Measurements from ENCODE around the gene RHOT2. TPM values are rescaled to one million over a fixed set of nuclear protein-coding genes. Genes with fewer than 3 reads are reported as not detected.

Gene RHOT2
- total RNA-seq, 1 experiment from 2014 or later, result 66.2 TPM

- H3K4me1 ChIP-seq, result 0 out of 2 replicates have a peak, but pooled peaks cover 4% of the 10 kb centered on the region
- H3K27ac ChIP-seq, result peak overlapping the region; percentile 53; the same call in 1 of the 2 replicates
- DNase-seq, result peak; percentile 93 to 95
Measured at GRCh38 chr16:637081-638018, 30.6 kb upstream of the RHOT2 start.

GRCh38 chr16:638034-638543, 29.8 kb upstream of the RHOT2 start:
- peak in 1 of 2 experiments; percentile 39 for DNase-seq
- no peak overlapping the region for H3K27ac ChIP-seq
- peak overlapping the region; percentile 65 for H3K4me3 ChIP-seq
- 0 out of 2 replicates have a peak, but pooled peaks cover 4% of the 10 kb centered on the region for H3K4me1 ChIP-seq
- H3K9me3 ChIP-seq (replicated peaks), result no peaks in the 10 kb centered on the region
- no peaks in the 10 kb centered on the region for H3K36me3 ChIP-seq
- H3K27me3 ChIP-seq, result 0 out of 2 replicates have a peak, but pooled peaks cover 5% of the 10 kb centered on the region

More at GRCh38 chr16:637081-638018, 30.6 kb upstream of the RHOT2 start:
- no peaks in the 10 kb centered on the region for H3K27me3 ChIP-seq
- H3K4me3 ChIP-seq, result peak overlapping the region; percentile 85
- no peaks in the 10 kb centered on the region for H3K9me3 ChIP-seq (replicated peaks)
- no peaks in the 10 kb centered on the region for H3K36me3 ChIP-seq

GRCh38 chr16:638836-639235, 29.1 kb upstream of the RHOT2 start:
- 0 out of 2 replicates have a peak, but pooled peaks cover 4% of the 10 kb centered on the region for H3K4me1 ChIP-seq
- H3K27me3 ChIP-seq, result 0 out of 2 replicates have a peak, but pooled peaks cover 5% of the 10 kb centered on the region
- no peaks in the 10 kb centered on the region for H3K36me3 ChIP-seq
- H3K9me3 ChIP-seq (replicated peaks), result no peaks in the 10 kb centered on the region
- H3K4me3 ChIP-seq, result no peak overlapping the region
- H3K27ac ChIP-seq, result no peak overlapping the region
- no peak for DNase-seq

GRCh38 chr16:640614-641013, 27.3 kb upstream of the RHOT2 start:
- Histone ChIP-seq H3K4me1 (0 out of 2 replicates have a peak, but pooled peaks cover 4% of the 10 kb centered on the region), H3K9me3 (replicated peaks) (no peaks in the 10 kb centered on the region), H3K27me3 (0 out of 2 replicates have a peak, but pooled peaks cover 5% of the 10 kb centered on the region), H3K36me3 (no peaks in the 10 kb centered on the region), H3K4me3 (no peak overlapping the region), H3K27ac (no peak overlapping the region)
- DNase-seq, result no peak

GRCh38 chr16:641326-642188, 26.4 kb upstream of the RHOT2 start, which contains the start of gene MCRIP2:
Gene MCRIP2 (plus strand): TSS chr16:641828. CDS start chr16:641992, 164 bp downstream.
- Histone ChIP-seq H3K4me1 (0 out of 2 replicates have a peak, but pooled peaks cover 4% of the 10 kb centered on the region), H3K27me3 (0 out of 2 replicates have a peak, but pooled peaks cover 5% of the 10 kb centered on the region), H3K36me3 (no peaks in the 10 kb centered on the region), H3K4me3 (peak within 1 kb of the TSS; percentile 64), H3K27ac (no peak within 1 kb of the TSS), H3K9me3 (replicated peaks) (no peaks in the 10 kb centered on the region)
- peak; percentile 77 to 78 for DNase-seq

GRCh38 chr16:642189-643049, 25.5 kb upstream of the RHOT2 start:
- Histone ChIP-seq H3K27me3 (0 out of 2 replicates have a peak, but pooled peaks cover 5% of the 10 kb centered on the region), H3K4me3 (peak overlapping the region; percentile 64), H3K36me3 (no peaks in the 10 kb centered on the region), H3K27ac (no peak overlapping the region), H3K9me3 (replicated peaks) (no peaks in the 10 kb centered on the region), H3K4me1 (0 out of 2 replicates have a peak, but pooled peaks cover 4% of the 10 kb centered on the region)
- DNase-seq, result no peak

GRCh38 chr16:643050-643368, 24.9 kb upstream of the RHOT2 start:
- Histone ChIP-seq H3K9me3 (replicated peaks) (no peaks in the 10 kb centered on the region), H3K4me3 (no peak overlapping the region), H3K27me3 (0 out of 2 replicates have a peak, but pooled peaks cover 5% of the 10 kb centered on the region), H3K4me1 (0 out of 2 replicates have a peak, but pooled peaks cover 3% of the 10 kb centered on the region), H3K27ac (no peak overlapping the region), H3K36me3 (no peaks in the 10 kb centered on the region)
- DNase-seq, result no peak

GRCh38 chr16:644556-644955, 23.4 kb upstream of the RHOT2 start:
- Histone ChIP-seq H3K27ac (no peak overlapping the region), H3K27me3 (0 out of 2 replicates have a peak, but pooled peaks cover 5% of the 10 kb centered on the region), H3K9me3 (replicated peaks) (no peaks in the 10 kb centered on the region), H3K4me1 (no peaks in the 10 kb centered on the region), H3K4me3 (no peak overlapping the region), H3K36me3 (no peaks in the 10 kb centered on the region)
- DNase-seq, result no peak

- 0 out of 2 replicates have a peak, but pooled peaks cover 5% of the 10 kb centered on the region for H3K27me3 ChIP-seq
- no peaks in the 10 kb centered on the region; the same call in 1 of the 2 replicates for H3K4me1 ChIP-seq
- DNase-seq, result no peak
- H3K4me3 ChIP-seq, result no peak overlapping the region
- no peaks in the 10 kb centered on the region for H3K36me3 ChIP-seq
- no peak overlapping the region for H3K27ac ChIP-seq
- no peaks in the 10 kb centered on the region for H3K9me3 ChIP-seq (replicated peaks)
Measured at GRCh38 chr16:645852-646678, 21.9 kb upstream of the RHOT2 start.

- 0 out of 2 replicates have a peak, but pooled peaks cover 5% of the 10 kb centered on the region for H3K27me3 ChIP-seq
Measured at GRCh38 chr16:646679-647172, 21.2 kb upstream of the RHOT2 start.

GRCh38 chr16:647173-647902, 20.6 kb upstream of the RHOT2 start:
- H3K9me3 ChIP-seq (replicated peaks), result no peaks in the 10 kb centered on the region
- 0 out of 2 replicates have a peak, but pooled peaks cover 5% of the 10 kb centered on the region for H3K27me3 ChIP-seq
- H3K27ac ChIP-seq, result no peak overlapping the region
- no peaks in the 10 kb centered on the region for H3K36me3 ChIP-seq
- no peak overlapping the region for H3K4me3 ChIP-seq
- DNase-seq, result no peak
- H3K4me1 ChIP-seq, result no peaks in the 10 kb centered on the region; the same call in 1 of the 2 replicates

More at GRCh38 chr16:646679-647172, 21.2 kb upstream of the RHOT2 start:
- Histone ChIP-seq H3K4me3 (no peak overlapping the region), H3K9me3 (replicated peaks) (no peaks in the 10 kb centered on the region), H3K4me1 (no peaks in the 10 kb centered on the region; the same call in 1 of the 2 replicates), H3K36me3 (no peaks in the 10 kb centered on the region), H3K27ac (no peak overlapping the region)
- no peak for DNase-seq
